ENCODE results near the gene DIP2A.
"Not testable (repeated sequence)": the region's sequence is repeated elsewhere in the genome, so short reads cannot be mapped to it uniquely, and the experiment has no call there.

DIP2A gene

GRCh38 chr21:46518983-46519583 lies 60.4 kb downstream of the DIP2A start:
- Histone ChIP-seq H3K4me3 (no peak overlapping the region), H3K9me3 (ENCODE audit: low read depth, low read length) (0 out of 2 replicates have a peak, but pooled peaks cover 3% of the 10 kb centered on the region), H3K27ac (no peak overlapping the region), H3K36me3 (ENCODE audit: insufficient read depth, low read length) (peaks cover 25% of the 10 kb centered on the region), H3K9ac (ENCODE audit: insufficient read length) (no peak overlapping the region)
- TF ChIP-seq EZH2 (IDR thresholded peaks at IDR 0.05) (no peak), POLR2AphosphoS5 (IDR thresholded peaks at IDR 0.05; ENCODE audit: borderline replicate concordance, low read depth, low read length) (no peak), FOXP2 (optimal IDR thresholded peaks at IDR 0.05; ENCODE audit: control extremely low read depth, extremely low read length, insufficient read depth) (no peak)
- no peak for DNase-seq (ENCODE audit: low read depth, low spot score)

- not testable (repeated sequence) for H3K36me3 ChIP-seq (ENCODE audit: insufficient read depth, low read length); H3K9me3 ChIP-seq (ENCODE audit: low read depth, low read length); H3K9ac ChIP-seq (ENCODE audit: insufficient read length); DNase-seq (ENCODE audit: low read depth, low spot score); H3K4me3 ChIP-seq; H3K27ac ChIP-seq
These were observed 68.7 kb downstream of the DIP2A start for GRCh38 chr21:46527393-46527792.

GRCh38 chr21:46527801-46528200 lies 69.1 kb downstream of the DIP2A start:
- Histone ChIP-seq H3K9me3 (ENCODE audit: low read depth, low read length) (no peaks in the 10 kb centered on the region), H3K4me3 (no peak overlapping the region), H3K27ac (no peak overlapping the region), H3K36me3 (ENCODE audit: insufficient read depth, low read length) (0 out of 2 replicates have a peak, but pooled peaks cover 4% of the 10 kb centered on the region), H3K9ac (ENCODE audit: insufficient read length) (no peak overlapping the region)
- no peak for DNase-seq (ENCODE audit: low read depth, low spot score)
- TF ChIP-seq FOXP2 (optimal IDR thresholded peaks at IDR 0.05; ENCODE audit: control extremely low read depth, extremely low read length, insufficient read depth) = no peak

DNA sequence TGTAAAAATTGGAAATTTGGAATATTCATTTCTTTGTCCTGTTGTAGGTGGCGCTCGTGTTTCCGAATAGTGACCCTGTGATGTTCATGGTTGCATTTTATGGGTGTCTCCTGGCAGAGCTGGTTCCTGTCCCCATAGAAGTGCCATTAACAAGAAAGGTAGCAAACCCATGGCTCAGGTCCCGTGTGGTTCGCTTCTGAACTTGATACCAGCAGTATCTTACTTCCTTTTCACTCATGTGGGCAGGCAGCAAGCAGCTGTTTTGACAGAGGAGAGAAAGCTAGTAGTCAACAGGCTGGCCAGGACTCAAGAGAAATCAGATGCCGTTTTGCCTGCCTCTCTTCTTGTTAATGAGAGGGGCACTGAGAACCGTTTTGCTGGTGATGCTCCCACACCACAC lies 73.4 kb downstream of the DIP2A start:
- H3K36me3 ChIP-seq (ENCODE audit: insufficient read depth, low read length) = peaks cover 5% of the 10 kb centered on the region; the same call in 1 of the 2 replicates
- TF ChIP-seq POLR2AphosphoS5 (IDR thresholded peaks at IDR 0.05; ENCODE audit: borderline replicate concordance, low read depth, low read length) = no peak
- TF ChIP-seq EZH2 (IDR thresholded peaks at IDR 0.05) = no peak
- no peak for TF ChIP-seq FOXP2 (optimal IDR thresholded peaks at IDR 0.05; ENCODE audit: control extremely low read depth, extremely low read length, insufficient read depth)
- no peak overlapping the region for H3K9ac ChIP-seq (ENCODE audit: insufficient read length)
- H3K4me3 ChIP-seq = no peak overlapping the region
- no peak for DNase-seq (ENCODE audit: low read depth, low spot score)
- H3K9me3 ChIP-seq (ENCODE audit: low read depth, low read length) = no peaks in the 10 kb centered on the region
- H3K27ac ChIP-seq = no peak overlapping the region

DNA sequence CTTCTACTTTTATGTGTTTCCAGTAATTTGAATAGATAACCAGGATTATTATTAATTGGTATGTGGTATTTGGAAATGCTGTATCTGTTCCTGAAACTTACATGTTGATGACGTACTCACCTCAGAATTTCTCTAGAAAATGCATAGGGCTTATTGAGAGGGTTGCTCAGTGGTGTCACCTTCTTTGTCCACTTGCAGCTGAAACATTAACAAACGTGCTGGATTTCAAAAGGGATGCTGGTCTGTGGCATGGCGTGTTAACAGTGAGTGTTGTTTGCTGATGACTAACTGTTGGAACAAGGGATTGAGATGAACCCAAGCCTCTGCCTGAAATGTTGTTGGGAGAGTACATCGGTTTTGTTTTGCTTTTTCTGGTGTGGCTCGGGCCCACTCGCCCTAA lies 78.3 kb downstream of the DIP2A start:
- Histone ChIP-seq H3K9me3 (ENCODE audit: low read depth, low read length) (no peaks in the 10 kb centered on the region), H3K36me3 (ENCODE audit: insufficient read depth, low read length) (peaks cover 17% of the 10 kb centered on the region; the same call in 1 of the 2 replicates), H3K4me3 (no peak overlapping the region), H3K27ac (no peak overlapping the region), H3K9ac (ENCODE audit: insufficient read length) (no peak overlapping the region)
- TF ChIP-seq POLR2AphosphoS5 (IDR thresholded peaks at IDR 0.05; ENCODE audit: borderline replicate concordance, low read depth, low read length) (no peak), EZH2 (IDR thresholded peaks at IDR 0.05) (no peak), FOXP2 (optimal IDR thresholded peaks at IDR 0.05; ENCODE audit: control extremely low read depth, extremely low read length, insufficient read depth) (no peak)
- DNase-seq (ENCODE audit: low read depth, low spot score) = no peak

DNA sequence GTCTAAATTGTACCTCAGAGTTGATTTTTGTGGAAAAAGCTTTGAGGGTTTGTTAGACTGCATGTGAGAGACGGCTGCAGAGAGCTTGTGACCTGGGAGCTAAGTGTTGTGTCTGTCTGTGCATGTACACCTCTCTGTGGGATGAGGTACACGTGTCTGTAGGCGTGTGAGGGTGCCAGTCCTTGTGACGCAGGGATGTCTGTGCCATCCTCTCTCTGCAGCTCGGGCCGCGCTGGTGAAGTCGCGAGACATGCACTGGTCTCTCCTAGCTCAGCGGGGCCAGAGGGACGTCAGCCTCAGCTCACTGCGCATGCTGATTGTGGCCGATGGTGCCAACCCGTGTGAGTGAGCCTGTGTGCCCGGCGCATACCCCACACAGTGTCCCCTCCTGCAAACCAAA lies 79.6 kb downstream of the DIP2A start:
- Histone ChIP-seq H3K9ac (ENCODE audit: insufficient read length) (no peak overlapping the region), H3K36me3 (ENCODE audit: insufficient read depth, low read length) (peaks cover 17% of the 10 kb centered on the region; the same call in 1 of the 2 replicates), H3K4me3 (no peak overlapping the region), H3K9me3 (ENCODE audit: low read depth, low read length) (no peaks in the 10 kb centered on the region), H3K27ac (no peak overlapping the region)
- no peak for TF ChIP-seq FOXP2 (optimal IDR thresholded peaks at IDR 0.05; ENCODE audit: control extremely low read depth, extremely low read length, insufficient read depth)
- TF ChIP-seq POLR2AphosphoS5 (IDR thresholded peaks at IDR 0.05; ENCODE audit: borderline replicate concordance, low read depth, low read length) = no peak
- no peak for DNase-seq (ENCODE audit: low read depth, low spot score)

DNA sequence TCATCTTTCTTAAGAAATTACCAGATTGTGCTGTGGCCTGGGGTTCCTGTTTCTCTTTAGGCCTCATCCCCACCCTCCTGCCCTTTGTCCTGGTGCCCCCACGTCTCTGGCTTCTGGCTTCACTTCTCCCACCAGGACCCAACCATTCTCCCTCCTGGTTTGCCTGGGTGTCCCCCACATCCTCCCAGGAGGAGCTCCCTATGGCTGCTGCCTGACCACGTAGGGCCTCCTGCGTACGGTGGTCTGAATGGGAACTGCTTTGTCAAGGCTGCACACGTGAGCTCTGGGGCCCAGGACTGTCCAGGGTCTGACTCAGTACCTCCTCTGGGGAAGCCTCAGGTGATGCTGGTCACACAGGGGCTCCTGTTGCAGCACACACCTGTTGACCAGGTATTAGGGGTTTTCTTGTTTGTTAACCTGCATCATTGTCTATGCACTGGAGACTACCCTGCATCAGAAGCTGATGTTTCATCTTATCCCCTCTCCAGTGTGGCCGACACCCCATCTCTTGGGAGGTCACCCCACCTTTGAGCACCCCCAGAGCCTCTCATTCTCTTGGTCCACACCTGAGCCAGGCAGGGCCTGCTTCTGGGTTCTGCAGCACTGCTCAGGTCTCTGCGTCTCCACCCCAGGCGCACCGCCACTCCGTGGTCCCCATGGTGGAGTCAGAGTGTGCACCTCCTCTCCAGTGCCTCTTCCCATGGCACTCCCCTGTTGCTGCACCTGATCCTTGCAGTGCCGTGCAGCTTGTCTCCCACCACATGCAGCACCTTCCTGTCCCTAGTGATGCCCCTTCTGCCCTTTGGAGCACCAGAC lies 80.4 kb downstream of the DIP2A start:
- H3K4me3 ChIP-seq = no peak overlapping the region
- H3K36me3 ChIP-seq (ENCODE audit: insufficient read depth, low read length) = peaks cover 17% of the 10 kb centered on the region; the same call in 1 of the 2 replicates
- no peaks in the 10 kb centered on the region for H3K9me3 ChIP-seq (ENCODE audit: low read depth, low read length)
- H3K9ac ChIP-seq (ENCODE audit: insufficient read length) = no peak overlapping the region
- no peak for DNase-seq (ENCODE audit: low read depth, low spot score)
- TF ChIP-seq FOXP2 (optimal IDR thresholded peaks at IDR 0.05; ENCODE audit: control extremely low read depth, extremely low read length, insufficient read depth) = no peak
- no peak for TF ChIP-seq POLR2AphosphoS5 (IDR thresholded peaks at IDR 0.05; ENCODE audit: borderline replicate concordance, low read depth, low read length)
- TF ChIP-seq EZH2 (IDR thresholded peaks at IDR 0.05) = no peak
- H3K27ac ChIP-seq = no peak overlapping the region

GRCh38 chr21:46540087-46540710 lies 81.5 kb downstream of the DIP2A start:
- H3K9ac ChIP-seq (ENCODE audit: insufficient read length) = no peak overlapping the region
- DNase-seq (ENCODE audit: low read depth, low spot score) = no peak

More at GRCh38 chr21:46540087-46540710, 81.5 kb downstream of the DIP2A start:
- Histone ChIP-seq H3K9me3 (ENCODE audit: low read depth, low read length) (no peaks in the 10 kb centered on the region), H3K36me3 (ENCODE audit: insufficient read depth, low read length) (peaks cover 17% of the 10 kb centered on the region; the same call in 1 of the 2 replicates), H3K27ac (no peak overlapping the region), H3K4me3 (no peak overlapping the region)
- TF ChIP-seq POLR2AphosphoS5 (IDR thresholded peaks at IDR 0.05; ENCODE audit: borderline replicate concordance, low read depth, low read length) = no peak
- TF ChIP-seq EZH2 (IDR thresholded peaks at IDR 0.05) = no peak
- TF ChIP-seq FOXP2 (optimal IDR thresholded peaks at IDR 0.05; ENCODE audit: control extremely low read depth, extremely low read length, insufficient read depth) = no peak
